GM19328 (cell line): ENCODE results near the gene ZNF205.

Source experiments
- ATAC-seq: cut with Tn5 transposase; IDR thresholded peaks from one replicate; pipeline ENCODE4 v1.9.1; 2021; ENCODE audit warnings: mild to moderate bottlenecking, moderate library complexity; ENCODE audit not compliant: unreplicated experiment

Gene ZNF205

GRCh38 chr16:3147046-3147756 is 34.8 kb downstream of the ZNF205 start:
- ATAC-seq: no peak

GRCh38 chr16:3147757-3148104 is 35.3 kb downstream of the ZNF205 start:
- ATAC-seq: no peak

GRCh38 chr16:3148256-3149192 is 36.1 kb downstream of the ZNF205 start:
- ATAC-seq: no peak

- ATAC-seq: no peak
These were observed 36.8 kb downstream of the ZNF205 start for GRCh38 chr16:3149193-3149530.

- no peak for ATAC-seq
These were observed 37.4 kb downstream of the ZNF205 start for GRCh38 chr16:3149630-3150345.

- peak; percentile 80 for ATAC-seq
These were observed 38.2 kb downstream of the ZNF205 start for GRCh38 chr16:3150346-3151218.

- no peak for ATAC-seq
These were observed 39.6 kb downstream of the ZNF205 start for GRCh38 chr16:3152027-3152276.

- no peak for ATAC-seq
These were observed 40.0 kb downstream of the ZNF205 start for GRCh38 chr16:3152277-3152990.

GRCh38 chr16:3152991-3153368 is 40.6 kb downstream of the ZNF205 start:
- ATAC-seq: no peak

- ATAC-seq: no peak
These were observed 42.8 kb downstream of the ZNF205 start for GRCh38 chr16:3155181-3155580.

- ATAC-seq: no peak
These were observed 43.6 kb downstream of the ZNF205 start for GRCh38 chr16:3155972-3156371.

GRCh38 chr16:3157229-3158025 is 45.0 kb downstream of the ZNF205 start:
- ATAC-seq: no peak

- ATAC-seq: no peak
These were observed 45.7 kb downstream of the ZNF205 start for GRCh38 chr16:3158026-3158509.

GRCh38 chr16:3158510-3159314 is 46.3 kb downstream of the ZNF205 start:
- ATAC-seq: no peak

GRCh38 chr16:3161235-3162018 is 49.0 kb downstream of the ZNF205 start:
- ATAC-seq: no peak

GRCh38 chr16:3164121-3164991 is 52.0 kb downstream of the ZNF205 start:
- no peak for ATAC-seq
